T-helper 1 cell treated with Interleukin-12 subunit alpha and Interleukin-12 subunit beta and Interleukin-4 antibody, amounts not matched to agents 30 ng/mL and 1 ng/mL, for 36 hours (primary cell): ENCODE data around the gene RFNG. TPM values are rescaled to one million over a fixed set of nuclear protein-coding genes. Genes with fewer than 3 reads are reported as not detected.

Experiments
- intact Hi-C: fragments of 100-400 bp; cut with micrococcal nuclease; formaldehyde crosslinking; loops from one replicate; pipeline ENCODE4 v1.15.1; 2024
- total RNA-seq: library from RNA; stranded (reverse); gene quantifications from 2 replicates; pipeline ENCODE4 v1.2.3, GENCODE V29; 2022

RFNG gene
- total RNA-seq, 1 donor from 2014 or later, result 26.7 TPM

- intact Hi-C loops, result no loop called here
These were observed 45.0 kb downstream of the RFNG start for GRCh38 chr17:82006468-82007227.

DNA sequence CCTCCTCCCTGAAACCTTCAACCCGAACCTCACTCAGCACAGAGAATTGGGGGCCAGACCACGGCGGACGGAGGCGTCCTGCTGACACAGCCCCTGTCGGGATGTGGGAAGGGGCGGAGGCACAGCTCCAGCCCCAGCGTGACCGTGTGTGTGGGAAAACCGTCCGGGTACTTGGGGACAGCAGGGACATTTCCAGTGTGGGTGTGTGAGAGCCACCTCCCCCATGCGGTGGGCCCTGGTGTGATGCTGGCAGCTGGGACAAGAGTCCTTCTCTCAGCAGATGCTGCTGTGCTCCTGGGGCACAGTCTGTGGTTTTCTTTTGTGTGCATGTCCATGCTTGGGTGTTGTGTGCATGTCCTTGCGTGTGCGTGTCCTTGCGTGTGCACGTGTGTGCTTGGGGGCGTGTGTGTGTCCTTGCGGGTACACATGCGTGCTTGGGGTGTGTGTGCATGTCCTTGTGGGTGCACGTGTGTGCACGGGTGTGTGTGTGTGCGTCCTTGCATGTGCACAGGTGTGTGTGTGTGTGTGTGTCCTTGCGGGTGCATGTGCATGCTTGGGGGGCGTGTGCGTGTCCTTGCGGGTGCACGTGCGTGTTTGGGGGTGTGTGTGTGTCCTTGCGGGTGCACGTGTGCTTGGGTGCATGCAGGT, 45.8 kb downstream of the RFNG start:
- intact Hi-C loops, result no loop called here

GRCh38 chr17:82004517-82005455, 46.8 kb downstream of the RFNG start:
- intact Hi-C loops, result no loop called here

DNA sequence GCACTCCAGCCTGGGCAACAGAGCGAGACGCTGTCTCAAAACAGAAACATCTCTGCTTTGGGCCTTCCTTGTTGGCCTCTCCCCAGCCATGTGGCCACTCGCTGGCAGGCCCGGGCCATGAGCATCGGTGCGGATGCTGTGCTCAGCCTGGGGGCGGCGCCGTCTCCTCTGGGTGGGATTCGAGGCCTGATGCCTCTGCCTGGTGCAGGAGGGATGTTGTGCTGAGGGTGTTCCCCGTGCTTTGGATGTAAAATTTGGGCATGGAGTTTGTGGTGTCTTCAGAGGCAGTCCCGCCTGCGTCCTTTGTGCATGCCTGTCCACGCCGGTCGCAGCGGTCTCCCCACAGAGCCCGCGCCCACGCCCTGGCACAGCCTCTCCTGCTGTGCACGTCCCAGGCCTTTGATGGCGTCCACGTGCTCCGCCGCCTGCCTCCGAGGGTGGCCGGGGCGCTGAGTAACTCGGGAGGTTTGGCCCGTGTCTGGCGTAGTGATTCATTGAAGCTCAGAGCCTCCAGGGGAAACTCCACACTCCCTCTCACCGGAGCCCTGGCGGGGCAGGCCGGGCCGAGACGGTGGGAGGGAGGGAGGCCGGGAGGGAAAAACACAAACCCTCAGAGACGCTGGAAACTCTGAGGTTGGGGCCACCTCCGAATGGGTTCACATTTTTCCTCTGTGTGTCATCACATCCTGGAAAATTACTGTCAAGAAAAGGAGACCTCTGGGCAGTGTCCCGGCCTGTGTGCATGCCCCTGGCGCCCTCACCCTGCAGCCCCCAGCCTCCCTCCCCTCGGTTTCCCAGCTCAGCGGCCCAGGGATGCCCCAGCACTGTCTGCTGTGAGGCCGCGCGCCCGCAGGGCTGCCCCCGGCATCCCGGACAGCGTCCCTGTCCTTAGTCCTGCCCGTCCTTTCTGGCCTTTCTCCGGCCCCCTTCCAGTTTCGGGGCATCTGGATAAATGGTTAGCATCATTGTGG, 47.9 kb downstream of the RFNG start:
- intact Hi-C loops, result no loop called here

DNA sequence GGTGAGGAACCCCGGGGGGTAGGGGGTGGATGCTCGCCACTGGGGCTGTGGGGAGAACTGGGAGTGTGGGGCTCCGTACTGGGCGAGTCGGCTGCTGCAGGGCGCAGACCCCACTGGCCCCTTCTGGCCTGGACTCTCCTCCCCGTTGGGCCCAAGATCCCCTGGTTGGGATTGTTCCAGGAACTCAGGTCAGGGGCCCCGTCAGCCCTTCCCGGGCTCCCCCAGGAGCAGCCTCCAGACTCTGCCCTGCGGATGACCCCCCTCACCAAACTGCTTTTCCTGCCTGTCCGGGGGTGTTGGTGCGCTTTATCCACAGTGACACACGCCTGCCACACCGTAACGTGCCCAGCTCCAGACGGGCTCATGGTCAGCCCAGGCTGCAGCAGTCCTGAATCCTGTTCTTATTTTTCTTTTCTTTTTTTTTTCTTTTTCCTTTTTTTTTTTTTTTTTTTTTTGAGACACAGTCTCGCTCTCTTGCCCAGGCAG, 50.0 kb downstream of the RFNG start:
- intact Hi-C loops, result no loop called here

DNA sequence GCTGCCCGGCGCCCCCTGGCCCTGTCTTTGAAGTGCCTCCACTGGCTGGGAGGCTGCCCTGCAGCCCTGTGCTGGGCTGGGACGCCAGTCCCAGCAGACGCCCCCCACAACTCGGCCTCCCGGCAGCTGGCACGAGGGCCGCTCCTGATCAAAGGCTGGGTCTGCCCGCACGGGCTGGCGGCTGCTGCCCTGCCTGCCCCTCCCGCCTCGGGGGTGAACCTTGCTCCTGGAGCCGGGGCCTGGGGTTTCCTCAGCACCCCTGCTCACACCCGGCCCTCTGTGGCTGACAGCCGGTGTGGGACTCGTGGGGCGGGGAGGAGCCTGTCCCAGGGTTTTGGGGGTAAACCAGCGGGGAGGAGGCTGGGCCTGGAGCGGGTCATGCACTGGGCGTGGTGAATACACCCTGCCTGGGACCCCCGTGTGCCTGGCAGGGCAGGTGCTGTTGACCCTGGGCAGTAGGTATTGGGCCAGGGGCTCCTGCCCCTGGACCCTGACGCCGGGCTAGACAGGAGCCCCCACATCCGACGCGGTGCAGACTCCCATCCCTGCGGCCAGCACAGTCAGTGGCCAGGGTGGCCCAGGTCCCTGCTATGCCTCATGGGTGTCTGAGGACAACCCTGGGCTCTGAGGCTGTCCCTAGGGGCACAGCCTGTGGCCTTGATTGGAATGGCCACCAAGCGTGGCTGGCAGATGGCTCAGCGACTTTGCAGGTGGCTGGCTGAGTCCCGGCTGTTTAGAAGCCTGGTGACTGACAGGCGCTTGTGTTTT, 50.6 kb downstream of the RFNG start:
- intact Hi-C loops, result no loop called here

DNA sequence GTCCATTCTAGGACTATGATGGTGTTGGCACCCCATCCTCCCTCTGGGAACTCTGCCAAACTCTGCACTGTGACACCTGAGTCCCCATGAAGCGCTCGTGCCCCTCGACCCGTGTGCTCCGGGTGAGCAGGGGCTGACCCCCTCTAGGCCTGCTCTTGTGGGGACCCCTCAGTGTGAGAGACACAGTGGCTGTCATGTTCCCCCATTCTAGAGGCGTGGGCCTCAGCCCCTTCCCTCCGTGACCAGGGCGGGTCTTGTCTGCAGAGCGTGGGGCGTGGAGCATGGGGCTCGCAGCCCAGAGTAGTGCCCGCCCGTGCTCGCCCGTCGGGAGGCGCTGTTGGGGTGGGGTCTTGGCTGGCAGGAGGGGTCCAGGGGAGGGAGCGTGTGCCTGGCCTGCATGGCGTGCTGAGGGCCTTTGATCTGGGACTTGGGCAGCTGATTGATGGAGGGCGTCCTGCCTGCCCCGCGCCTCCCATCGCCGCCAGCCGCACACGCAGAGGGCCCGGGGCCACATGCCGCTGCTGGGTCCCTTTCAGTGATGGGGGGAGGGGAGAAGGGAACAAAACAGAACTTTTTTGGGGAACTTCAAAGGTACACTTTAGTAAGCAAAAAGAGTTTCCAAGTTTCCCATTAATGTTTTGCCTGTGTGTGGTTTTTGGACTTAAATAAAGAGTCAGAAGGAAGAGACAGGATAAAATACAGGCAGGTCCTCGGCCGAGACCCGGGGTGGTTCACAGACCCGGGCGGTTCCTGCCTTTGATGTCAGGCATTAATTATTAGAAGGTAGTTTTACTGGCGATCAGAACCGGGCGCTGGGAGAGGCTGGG, 51.4 kb downstream of the RFNG start:
- intact Hi-C loops, result no loop called here

DNA sequence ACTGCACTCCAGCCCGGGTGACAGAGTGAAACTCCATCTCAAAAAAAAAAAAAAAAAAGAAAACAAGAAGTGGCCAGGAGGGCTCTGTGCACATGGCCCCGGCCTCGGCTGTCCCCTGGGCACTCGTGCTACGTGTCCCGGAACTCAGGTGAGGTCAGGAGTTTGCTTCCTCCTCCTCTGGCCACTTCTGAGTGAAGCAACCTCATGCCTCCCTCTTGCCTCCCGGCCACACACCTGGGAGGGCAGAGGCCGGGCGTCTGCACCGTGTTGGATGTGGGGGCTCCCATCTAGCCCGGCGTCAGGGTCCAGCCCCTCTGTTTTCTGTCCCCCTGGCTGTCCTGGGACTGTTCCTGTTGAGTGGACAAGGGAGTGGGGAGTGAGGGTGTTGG, 52.0 kb downstream of the RFNG start:
- intact Hi-C loops, result no loop called here

DNA sequence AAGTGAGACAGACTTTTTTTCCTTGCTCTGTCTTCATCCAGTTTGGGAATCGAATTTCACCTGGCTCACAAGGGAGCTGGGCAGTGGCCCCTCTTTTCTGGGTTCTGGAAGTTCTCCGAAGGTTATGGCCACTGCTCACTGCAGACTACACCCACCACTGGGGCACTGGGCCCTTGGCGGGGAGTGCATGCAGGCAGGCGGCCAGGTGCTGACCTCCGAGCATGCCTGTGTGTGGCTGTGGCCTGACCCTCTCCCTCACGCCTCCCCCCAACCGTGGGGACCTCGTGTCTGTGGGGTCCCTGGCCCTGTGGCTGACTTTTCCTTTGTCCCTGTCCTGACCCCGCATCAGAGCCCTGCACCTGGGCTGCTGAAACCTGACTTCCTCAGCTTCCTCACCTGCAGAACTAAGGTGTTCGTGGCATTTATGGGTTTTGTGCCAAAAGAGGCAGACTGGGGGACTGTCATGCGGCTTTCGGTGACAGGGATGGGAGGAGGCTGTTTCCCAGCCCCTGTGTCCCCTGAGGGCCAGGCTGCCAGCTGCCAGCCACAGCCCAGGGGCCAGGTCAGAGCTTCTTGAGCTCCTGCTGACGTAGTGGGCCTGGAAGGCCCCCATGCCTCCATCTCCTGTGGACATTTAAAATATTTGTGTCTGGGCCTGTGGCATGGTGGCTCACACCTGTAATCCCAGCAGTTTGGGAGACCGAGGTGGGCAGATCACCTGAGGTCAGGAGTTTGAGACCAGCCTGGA, 52.7 kb downstream of the RFNG start:
- intact Hi-C loops, result no loop called here

- intact Hi-C loops, result no loop called here
These were observed 53.4 kb downstream of the RFNG start for GRCh38 chr17:81998212-81998611.

Other genes with a start within 250 kb of the RFNG start
- gene GCGR, start 247.7 kb downstream of the RFNG start, total RNA-seq, result not detected in 2 replicates
- gene MCRIP1, start 218.5 kb downstream of the RFNG start, total RNA-seq, result 53.5 and 56.8 TPM in 2 replicates
- not detected in 2 replicates for gene PPP1R27, start 216.8 kb downstream of the RFNG start, total RNA-seq
- 548 and 588 TPM in 2 replicates for gene P4HB, start 191.3 kb downstream of the RFNG start, total RNA-seq
- gene ARHGDIA, start 180.5 kb downstream of the RFNG start, total RNA-seq, result 671 and 678 TPM in 2 replicates
- gene ALYREF, start 160.2 kb downstream of the RFNG start, total RNA-seq, result 167 and 172 TPM in 2 replicates
- gene ANAPC11, start 160.1 kb downstream of the RFNG start, total RNA-seq, result 108 and 111 TPM in 2 replicates
- gene NPB, start 149.6 kb downstream of the RFNG start, total RNA-seq, result 0.32 and 0.34 TPM in 2 replicates
- gene PCYT2, start 140.4 kb downstream of the RFNG start, total RNA-seq, result 36.7 and 38.2 TPM in 2 replicates
- 62.7 and 71.3 TPM in 2 replicates for gene SIRT7, start 133.6 kb downstream of the RFNG start, total RNA-seq
- gene MAFG, start 124.1 kb downstream of the RFNG start, total RNA-seq, result 26.2 and 28.5 TPM in 2 replicates
- gene PYCR1, start 114.5 kb downstream of the RFNG start, total RNA-seq, result 36.0 and 42.3 TPM in 2 replicates
- gene MYADML2, start 104.6 kb downstream of the RFNG start, total RNA-seq, result not detected in 2 replicates
- gene NOTUM, start 90.6 kb downstream of the RFNG start, total RNA-seq, result 0.78 and 1.6 TPM in 2 replicates
- gene ASPSCR1, start 74.2 kb downstream of the RFNG start, total RNA-seq, result 34.4 and 38.2 TPM in 2 replicates
- gene CENPX, start 28.9 kb downstream of the RFNG start, total RNA-seq, result 71.2 and 71.7 TPM in 2 replicates
- 31.2 and 33.2 TPM in 2 replicates for gene LRRC45, start 28.5 kb downstream of the RFNG start, total RNA-seq
- 5.0 and 6.7 TPM in 2 replicates for gene RAC3, start 20.1 kb downstream of the RFNG start, total RNA-seq
- gene DCXR, start 14.1 kb downstream of the RFNG start, total RNA-seq, result 92.9 and 97.1 TPM in 2 replicates
- gene GPS1, start 87 bp upstream of the RFNG start, total RNA-seq, result 87.9 and 99.1 TPM in 2 replicates
- 131 and 136 TPM in 2 replicates for gene DUS1L, start 14.0 kb upstream of the RFNG start, total RNA-seq
- gene FASN, start 46.4 kb upstream of the RFNG start, total RNA-seq, result 184 and 185 TPM in 2 replicates
- gene CCDC57, start 161.0 kb upstream of the RFNG start, total RNA-seq, result 75.3 and 77.8 TPM in 2 replicates
- gene SLC16A3, start 177.2 kb upstream of the RFNG start, total RNA-seq, result 142 TPM in 2 replicates
- 160 and 167 TPM in 2 replicates for gene CSNK1D, start 221.9 kb upstream of the RFNG start, total RNA-seq